Esophagus squamous epithelium (tissue), 4 donors: Measurements from ENCODE around the gene NUCB2.

ENCODE experiments used
- POLR2A ChIP-seq, 4 donors: fragments of 450-650 bp; IDR thresholded peaks; one replicate each; pipeline ENCODE4 v1.6.1; 2017; ENCODE audit warnings: antibody characterized with exemption in 4 of 4, mild to moderate bottlenecking in 4 of 4, moderate library complexity in 3 of 4
- TF ChIP-seq, protein P1 (sequence below), 6 experiments: fragments of 450-650 bp in 4 of 6; fragments of 200-600 bp in 2 of 6; sonication (generic) in 2 of 6; IDR thresholded peaks; one replicate each; pipeline ENCODE4 v1.5.1; 2016 to 2019; ENCODE audit warnings: antibody characterized with exemption in 6 of 6, mild to moderate bottlenecking in 4 of 6, moderate library complexity in 4 of 6

DNA sequence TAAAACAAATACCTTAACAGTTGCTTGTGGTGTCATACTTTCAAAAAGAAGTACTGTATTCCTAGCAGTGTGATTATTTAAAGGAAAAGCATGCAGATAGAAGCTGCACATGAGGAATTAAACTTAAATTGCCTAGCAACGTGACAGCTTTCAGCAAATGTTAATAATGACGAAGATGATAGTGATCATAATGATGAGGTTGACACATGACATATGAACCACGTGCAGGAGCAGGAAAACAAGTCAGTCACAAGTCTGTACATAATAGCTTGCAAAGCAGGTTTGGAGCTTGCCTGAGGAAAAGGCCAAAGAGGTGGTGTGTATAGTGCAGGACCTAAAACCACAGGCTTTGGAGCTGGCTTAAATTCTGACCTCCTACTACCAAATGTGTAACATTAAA lies 38.2 kb upstream of the NUCB2 start:
- TF ChIP-seq, protein P1, sequence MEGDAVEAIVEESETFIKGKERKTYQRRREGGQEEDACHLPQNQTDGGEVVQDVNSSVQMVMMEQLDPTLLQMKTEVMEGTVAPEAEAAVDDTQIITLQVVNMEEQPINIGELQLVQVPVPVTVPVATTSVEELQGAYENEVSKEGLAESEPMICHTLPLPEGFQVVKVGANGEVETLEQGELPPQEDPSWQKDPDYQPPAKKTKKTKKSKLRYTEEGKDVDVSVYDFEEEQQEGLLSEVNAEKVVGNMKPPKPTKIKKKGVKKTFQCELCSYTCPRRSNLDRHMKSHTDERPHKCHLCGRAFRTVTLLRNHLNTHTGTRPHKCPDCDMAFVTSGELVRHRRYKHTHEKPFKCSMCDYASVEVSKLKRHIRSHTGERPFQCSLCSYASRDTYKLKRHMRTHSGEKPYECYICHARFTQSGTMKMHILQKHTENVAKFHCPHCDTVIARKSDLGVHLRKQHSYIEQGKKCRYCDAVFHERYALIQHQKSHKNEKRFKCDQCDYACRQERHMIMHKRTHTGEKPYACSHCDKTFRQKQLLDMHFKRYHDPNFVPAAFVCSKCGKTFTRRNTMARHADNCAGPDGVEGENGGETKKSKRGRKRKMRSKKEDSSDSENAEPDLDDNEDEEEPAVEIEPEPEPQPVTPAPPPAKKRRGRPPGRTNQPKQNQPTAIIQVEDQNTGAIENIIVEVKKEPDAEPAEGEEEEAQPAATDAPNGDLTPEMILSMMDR (IDR thresholded peaks at IDR 0.05), result no peak
- TF ChIP-seq POLR2A (IDR thresholded peaks at IDR 0.05), result no peak
